Putamen (tissue), 1 donor: ENCODE measurements around the gene DNAJB13.
A peak's percentile ranks its signal among the peaks of the same experiment; 100 is the strongest.

ENCODE experiments used
- DNase-seq: peaks from one replicate; pipeline ENCODE4 v3.0.0-alpha.2; 2016; ENCODE audit warnings: low spot score

Gene DNAJB13

GRCh38 chr11:74015919-74016684 lies 65.3 kb downstream of the DNAJB13 start:
- no peak for DNase-seq

DNA sequence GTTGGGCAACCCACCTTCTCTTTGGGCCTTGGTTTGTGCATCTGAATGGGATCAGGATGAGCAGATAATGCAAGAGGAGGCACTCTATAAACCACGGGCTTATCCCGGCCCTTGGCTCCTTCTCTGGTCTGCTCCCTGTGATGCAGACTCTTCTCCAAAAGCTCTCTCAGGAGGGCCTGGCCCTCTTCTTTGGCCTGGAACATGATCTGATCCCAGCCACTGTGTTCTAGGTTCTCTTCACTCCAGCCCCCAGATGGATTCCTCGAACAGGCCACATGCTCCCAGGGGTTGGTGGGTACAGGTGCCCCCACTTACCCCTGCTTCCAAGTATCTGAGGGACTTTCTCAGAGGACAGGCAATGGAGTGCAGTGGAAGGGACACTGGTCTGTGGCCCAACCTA lies 66.8 kb downstream of the DNAJB13 start:
- no peak for DNase-seq

DNA sequence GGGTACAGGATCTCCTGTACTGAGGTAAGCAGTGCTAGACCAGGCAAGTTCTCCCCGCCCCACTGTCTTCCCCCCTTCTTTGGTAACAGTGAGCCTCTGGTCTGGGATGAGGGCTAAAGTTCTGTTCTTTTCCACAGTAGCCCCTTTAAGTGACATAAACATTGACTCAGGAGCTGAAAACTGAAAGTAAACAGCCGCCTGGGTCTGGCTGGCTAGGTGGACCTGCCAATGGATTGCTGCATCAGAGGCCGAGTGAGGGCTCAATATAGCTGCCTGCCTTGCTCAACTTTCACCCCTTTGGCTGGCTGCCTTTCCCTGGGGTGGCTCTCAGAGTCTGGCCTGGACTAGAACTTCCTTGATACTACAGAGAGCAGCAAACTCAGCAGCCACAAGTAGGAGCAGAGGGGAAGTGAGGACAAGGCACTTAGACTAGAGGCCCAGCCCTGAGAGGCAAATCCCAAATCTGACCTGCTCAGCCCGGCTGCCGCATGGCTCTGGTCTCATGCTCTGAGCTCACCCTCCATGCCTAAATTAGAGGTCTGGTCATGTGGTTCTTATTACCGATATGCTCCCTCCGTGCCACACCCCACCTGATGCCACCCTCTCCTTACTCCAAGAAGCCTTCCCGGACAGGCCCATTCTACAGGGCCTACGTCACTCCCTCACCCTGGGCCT lies 67.6 kb downstream of the DNAJB13 start:
- peak; percentile 69 for DNase-seq

- no peak for DNase-seq
Measured at GRCh38 chr11:74019104-74019738, 68.4 kb downstream of the DNAJB13 start.

DNA sequence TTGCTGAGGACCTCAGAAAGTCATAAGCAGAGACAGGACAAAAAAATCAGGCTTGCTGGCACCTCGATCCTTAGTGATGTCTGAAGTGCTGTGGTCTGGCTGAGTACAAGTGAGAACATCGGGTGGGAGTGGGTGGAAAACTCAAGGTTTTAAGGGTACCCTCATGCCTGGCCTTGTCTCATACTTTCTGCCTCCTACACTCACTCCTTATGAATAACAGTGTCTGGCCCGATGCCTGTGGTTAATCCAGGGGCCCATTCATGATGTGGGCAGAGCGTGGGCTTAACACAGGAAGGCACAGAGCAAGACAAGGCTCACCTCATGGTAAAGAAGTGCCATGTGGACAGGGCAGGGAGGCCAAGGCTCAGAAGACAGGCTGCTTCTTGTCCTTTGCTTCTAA lies 69.0 kb downstream of the DNAJB13 start:
- DNase-seq, result no peak
